ENCODE measurements around the gene CYTH4.

Gene CYTH4

GRCh38 chr22:37291559-37292298, 9.4 kb downstream of the CYTH4 start:
- no peak for DNase-seq

DNA sequence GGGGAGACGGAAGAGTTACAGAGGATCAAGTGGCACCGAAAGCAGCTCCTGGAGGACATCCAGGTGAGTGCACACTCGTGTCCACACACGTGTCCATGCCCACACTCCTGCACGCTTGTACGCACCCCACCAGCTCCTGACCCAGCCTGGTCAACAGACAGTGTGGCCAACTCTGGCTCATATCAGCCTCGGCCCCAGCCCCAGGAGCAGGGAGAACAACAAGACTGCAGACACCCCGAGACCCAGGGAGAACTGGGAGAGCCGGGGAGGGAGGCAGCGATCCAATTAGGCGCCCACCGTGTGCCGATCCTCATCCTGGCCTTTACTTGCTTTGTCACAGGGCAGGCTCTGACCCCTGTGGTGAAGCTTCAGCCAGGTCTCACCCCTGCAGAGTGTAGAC, 10.3 kb downstream of the CYTH4 start:
- DNase-seq, result no peak

- DNase-seq, result no peak
Observed at GRCh38 chr22:37293172-37293571, 10.9 kb downstream of the CYTH4 start.

DNA sequence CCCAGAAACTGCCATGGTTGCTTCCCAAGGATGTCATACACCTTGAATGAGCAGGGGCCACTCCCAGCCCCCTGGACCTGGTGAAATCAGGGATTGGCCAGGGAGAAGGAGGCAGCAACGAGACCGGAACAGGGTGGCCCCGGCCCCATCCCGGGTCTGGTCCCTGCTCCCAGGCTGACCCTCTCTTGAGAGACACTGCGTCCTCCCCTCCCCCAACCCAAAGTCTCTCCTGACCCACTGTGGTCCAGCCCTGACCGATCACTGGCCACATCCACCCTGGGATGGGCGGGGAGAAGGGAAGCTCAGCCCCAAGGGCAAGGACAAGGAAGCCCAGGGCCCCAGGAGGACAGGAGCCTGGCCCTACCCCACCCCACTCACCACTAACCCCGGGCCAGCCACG, 12.4 kb downstream of the CYTH4 start:
- DNase-seq, result no peak

DNA sequence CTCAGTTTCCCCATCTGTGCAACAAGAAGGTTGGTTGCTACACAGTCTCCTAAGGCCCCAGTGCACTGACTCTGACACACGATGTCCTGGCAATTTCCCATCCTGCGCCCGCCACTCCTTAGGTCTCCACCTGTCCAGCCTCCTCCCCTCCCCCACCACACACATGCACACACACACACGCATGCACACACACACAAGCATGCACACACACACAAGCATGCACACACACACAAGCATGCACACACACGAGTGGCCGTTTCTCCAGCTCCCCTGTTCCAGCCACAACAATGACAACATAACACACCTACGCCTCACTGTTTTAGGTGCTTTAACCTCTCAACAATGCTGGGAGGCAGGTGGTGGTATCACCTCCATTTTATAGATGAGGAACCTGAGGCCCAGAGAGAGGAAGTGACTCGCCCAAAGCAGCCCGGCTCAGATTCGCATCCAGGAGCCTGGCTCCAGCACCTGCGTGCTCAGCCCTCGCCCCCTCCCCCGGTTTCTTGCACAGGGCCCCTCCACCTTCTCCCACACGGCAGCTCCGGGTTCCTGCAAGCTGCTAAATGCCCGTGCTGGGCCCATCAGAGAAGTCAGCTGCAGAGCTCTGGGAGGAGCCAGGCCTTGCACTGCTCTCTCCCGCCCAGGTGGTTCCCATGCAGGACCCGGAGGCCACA, 13.0 kb downstream of the CYTH4 start:
- DNase-seq, result no peak

GRCh38 chr22:37295946-37296345, 13.6 kb downstream of the CYTH4 start:
- no peak for DNase-seq

DNA sequence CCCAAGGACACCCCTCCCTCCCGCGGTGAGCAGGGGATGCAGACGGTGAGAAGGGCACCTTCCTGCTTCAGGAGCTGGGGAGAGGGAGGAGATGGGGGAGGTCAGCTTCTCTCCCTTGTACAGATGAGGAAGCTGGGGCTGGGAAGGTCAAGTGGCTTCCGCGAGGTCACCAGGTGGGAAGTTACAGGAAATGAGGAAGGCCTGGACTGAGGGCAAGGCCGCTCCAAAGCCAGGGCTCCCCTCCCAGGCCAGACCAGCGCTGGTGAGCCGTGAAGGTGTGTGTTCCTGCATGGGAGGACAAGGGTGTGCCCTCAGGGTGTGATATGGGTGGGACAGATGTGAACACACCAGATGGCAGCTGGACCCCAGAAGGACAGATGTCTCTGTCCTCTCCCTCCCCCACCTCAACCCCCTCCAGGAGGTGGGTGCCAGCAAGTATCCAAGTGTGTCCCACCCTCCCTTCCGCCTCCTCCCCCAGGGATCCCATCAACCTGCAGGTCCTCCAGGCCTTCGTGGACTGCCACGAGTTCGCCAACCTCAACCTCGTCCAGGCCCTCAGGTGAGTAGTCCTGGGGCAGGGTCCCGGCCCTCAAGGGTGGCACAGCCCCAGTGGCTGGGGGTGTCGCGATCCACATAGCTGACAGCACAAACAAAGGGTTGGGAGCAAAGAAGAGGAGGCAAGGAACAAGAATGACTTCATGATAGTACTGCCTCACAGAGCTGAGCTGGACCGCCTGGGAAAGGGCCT, 16.6 kb downstream of the CYTH4 start:
- no peak for DNase-seq

- no peak for DNase-seq
Observed at GRCh38 chr22:37299969-37300509, 17.7 kb downstream of the CYTH4 start.

DNA sequence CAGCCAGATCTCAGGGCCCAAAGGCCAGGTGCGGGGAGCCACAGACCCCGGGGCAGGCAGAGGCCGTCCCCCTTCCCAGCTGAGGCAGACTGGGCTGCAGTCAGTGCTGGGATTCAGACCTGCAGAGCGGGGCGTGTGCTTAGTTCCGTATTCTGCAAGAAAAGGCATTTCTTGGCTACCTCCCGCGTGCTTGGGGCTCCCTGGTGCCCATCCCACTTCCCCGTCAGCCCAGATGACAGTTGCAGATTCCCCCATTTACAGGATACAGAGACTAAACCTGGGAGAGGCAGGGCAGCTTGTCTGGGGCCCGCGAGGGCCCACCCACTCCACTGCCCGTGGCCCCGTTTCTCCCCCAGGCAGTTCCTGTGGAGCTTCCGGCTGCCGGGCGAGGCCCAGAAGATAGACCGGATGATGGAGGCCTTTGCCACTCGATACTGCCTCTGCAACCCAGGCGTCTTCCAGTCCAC, 18.3 kb downstream of the CYTH4 start:
- DNase-seq, result peak in 3 of 4 experiments; percentile 13 to 39 (median 19)

- no peak for DNase-seq
Observed at GRCh38 chr22:37301144-37301830, 19.0 kb downstream of the CYTH4 start.

DNA sequence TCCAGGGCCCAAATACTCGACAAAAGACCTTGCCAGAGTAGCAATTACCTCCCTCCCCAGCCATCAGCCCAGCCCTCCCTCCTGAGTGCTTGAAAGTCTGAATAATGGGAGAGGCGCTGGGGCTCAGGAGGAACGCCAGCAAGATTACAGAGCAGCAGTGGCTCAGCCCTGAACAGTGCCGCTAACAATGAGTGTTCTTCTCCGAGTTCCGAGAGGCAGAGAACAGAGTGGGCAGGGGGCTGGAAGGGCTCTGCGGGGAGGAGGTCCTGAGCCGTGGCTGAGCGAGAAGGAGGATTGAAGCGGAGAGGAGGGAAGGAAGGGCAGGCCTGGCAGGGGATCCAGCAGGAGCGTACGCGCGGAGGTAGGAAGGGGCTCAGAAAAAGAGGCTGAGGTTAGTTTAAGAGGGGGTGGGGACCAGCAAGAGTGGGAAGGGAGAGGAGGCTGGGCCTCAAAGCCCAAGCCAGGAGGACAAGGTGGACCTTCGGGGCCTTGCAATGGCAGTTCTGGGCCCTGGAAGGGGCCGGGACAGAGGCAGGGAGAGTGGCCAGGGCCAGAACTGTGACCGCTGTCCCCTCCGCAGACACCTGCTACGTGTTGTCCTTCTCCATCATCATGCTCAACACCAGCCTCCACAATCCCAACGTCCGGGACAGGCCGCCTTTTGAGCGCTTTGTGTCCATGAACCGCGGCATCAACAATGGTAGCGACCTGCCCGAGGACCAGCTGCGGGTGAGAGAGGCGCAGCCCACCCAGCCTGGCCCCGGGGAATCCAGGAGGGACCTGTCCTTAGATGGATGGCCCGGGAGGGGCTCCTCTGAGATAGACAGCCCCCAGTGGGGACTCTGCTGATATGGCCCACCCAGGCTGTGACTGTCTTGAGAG, 20.6 kb downstream of the CYTH4 start:
- DNase-seq, result no peak

- peak in 2 of 4 experiments; percentile 26 to 27 for DNase-seq
Observed at GRCh38 chr22:37303821-37304274, 21.5 kb downstream of the CYTH4 start.

- DNase-seq, result no peak
Observed at GRCh38 chr22:37304595-37305343, 22.5 kb downstream of the CYTH4 start.

- no peak for DNase-seq
Observed at GRCh38 chr22:37305887-37306286, 23.6 kb downstream of the CYTH4 start.

- no peak for DNase-seq
Observed at GRCh38 chr22:37306494-37306829, 24.2 kb downstream of the CYTH4 start.

DNA sequence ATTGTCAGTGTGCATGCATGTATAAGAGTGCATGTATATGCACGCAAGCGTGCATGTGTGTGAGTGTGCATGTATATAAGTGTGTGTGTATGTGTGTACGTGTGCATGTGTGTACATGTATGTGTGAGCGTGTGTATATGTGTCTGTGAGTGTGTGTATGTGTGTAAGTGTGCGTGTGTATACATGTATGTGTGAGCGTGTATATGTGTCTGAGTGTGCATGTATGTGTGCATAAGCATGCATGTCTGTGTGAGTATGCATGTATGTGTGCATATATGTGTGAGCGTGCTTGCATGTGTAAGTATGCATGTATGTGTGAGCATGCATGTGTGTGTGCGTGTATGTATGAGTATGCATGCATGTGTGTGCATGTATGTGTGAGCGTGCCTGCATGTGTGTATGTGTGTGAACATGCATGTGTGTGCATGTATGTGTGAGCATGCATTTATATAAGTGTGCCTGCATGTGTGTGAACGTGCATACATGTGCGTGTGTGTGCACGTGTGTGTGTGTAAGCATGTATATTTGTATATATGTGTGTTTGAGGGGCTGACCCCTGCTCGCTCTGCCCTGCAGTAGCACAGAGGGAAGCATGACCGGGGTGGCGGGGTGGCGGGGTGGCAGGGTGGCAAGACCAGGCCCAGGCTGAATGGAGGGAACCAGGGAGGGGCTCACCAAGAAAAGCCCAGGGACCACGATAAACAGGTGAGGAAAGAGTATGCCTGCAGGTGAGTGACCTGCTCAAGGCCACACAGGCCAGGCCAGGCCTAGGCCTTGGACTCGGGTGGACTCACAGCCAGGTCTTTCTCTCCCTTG, 26.3 kb downstream of the CYTH4 start:
- no peak for DNase-seq

GRCh38 chr22:37309211-37310074, 27.1 kb downstream of the CYTH4 start:
- peak in 2 of 4 experiments; percentile 28 to 40 for DNase-seq

GRCh38 chr22:37310075-37310606, 27.8 kb downstream of the CYTH4 start:
- DNase-seq, result no peak
